Endothelial cell of umbilical vein (primary cell): ENCODE results near the gene RPLP2. TPM values are rescaled to one million over a fixed set of nuclear protein-coding genes. Genes with fewer than 3 reads are reported as not detected.
A peak's percentile ranks its signal among the peaks of the same experiment; 100 is the strongest.

ENCODE experiments used
- BruUV-seq: library from RNA; stranded (reverse); fragments of 400-500 nt; replicated peaks from 2 replicates; lab custom pipeline; 2021; lab: Mats Ljungman, UMichigan
- CTCF ChIA-PET: fragments of 300-600, 350-600 bp; sonication (Branson Sonifier 250); formaldehyde crosslinking; loops from one replicate; lab custom pipeline; 2021; ENCODE audit warnings: antibody characterized with exemption, inconsistent platforms; lab: Charles Lee
- POLR2A ChIA-PET: fragments of 300-600, 350-600 bp; sonication (Branson Sonifier 250); formaldehyde crosslinking; loops from one replicate; lab custom pipeline; 2021; ENCODE audit warnings: antibody characterized with exemption, inconsistent platforms; lab: Charles Lee
- DNase-seq: peaks from one replicate; pipeline ENCODE4 v3.0.0-alpha.2; 2011; ENCODE audit warnings: low read depth, low spot score
- FAIRE-seq: peaks from 2 replicates; lab custom pipeline; 2011; peaks lifted over from hg19 to GRCh38; lab: Jason Lieb, UNC
- H2AFZ ChIP-seq: 2 replicates; pipeline ENCODE4 v1.6.0; 2012; ENCODE audit warnings: low read depth, low read length, control low read depth, inconsistent platforms
- H3K27ac ChIP-seq: 2 replicates; pipeline ENCODE4 v1.5.1; 2011; ENCODE audit warnings: low read depth, mild to moderate bottlenecking, control low read depth, low read length, moderate library complexity; ENCODE audit not compliant: insufficient read depth
- H3K27me3 ChIP-seq, 2 experiments: 2 replicates each; pipeline versions ENCODE4 v1.6.0 to v1.6.1; 2011; ENCODE audit warnings: low read length in 2 of 2, mixed read lengths in 1 of 2; ENCODE audit not compliant: control insufficient read depth in 2 of 2, insufficient read depth in 2 of 2
- H3K36me3 ChIP-seq, 2 experiments: 2 replicates in 1 of 2; 3 replicates in 1 of 2; pipeline ENCODE4 v1.5.1; 2011; ENCODE audit warnings: low read length in 2 of 2, mild to moderate bottlenecking in 1 of 2, moderate library complexity in 1 of 2; ENCODE audit not compliant: control insufficient read depth in 2 of 2, insufficient read depth in 2 of 2; ENCODE audit errors: extremely low read depth in 1 of 2
- H3K4me1 ChIP-seq: 3 replicates; pipeline ENCODE4 v1.5.1; 2011; ENCODE audit warnings: mild to moderate bottlenecking, low read length; ENCODE audit not compliant: control insufficient read depth, insufficient read depth; ENCODE audit errors: extremely low read depth
- H3K4me2 ChIP-seq: 2 replicates; pipeline ENCODE4 v1.6.1; 2011; ENCODE audit warnings: low read length, control low read depth, mixed read lengths; ENCODE audit not compliant: insufficient read depth
- H3K4me3 ChIP-seq, 3 experiments: fragments of 200-600 bp in 1 of 3; sonication (generic), shearing (Covaris generic) in 1 of 3; replicated peaks in 1 of 3; 2 replicates each; pipeline ENCODE4 v1.5.1; 2011 to 2016; ENCODE audit warnings: control low read depth in 3 of 3, low read length in 3 of 3, mild to moderate bottlenecking in 2 of 3, inconsistent platforms in 1 of 3, low read depth in 1 of 3, moderate library complexity in 1 of 3; ENCODE audit not compliant: insufficient read depth in 1 of 3
- H3K79me2 ChIP-seq: 2 replicates; pipeline ENCODE4 v1.6.0; 2012; ENCODE audit warnings: low read length, inconsistent platforms; ENCODE audit not compliant: control insufficient read depth, insufficient read depth
- H3K9ac ChIP-seq: replicated peaks from 2 replicates; pipeline ENCODE3; 2011; ENCODE audit warnings: low read length, control low read depth; ENCODE audit not compliant: insufficient read depth; ENCODE audit errors: extremely low read depth
- H3K9me1 ChIP-seq: replicated peaks from 3 replicates; pipeline ENCODE4 v1.6.0; 2011; ENCODE audit warnings: mild to moderate bottlenecking, low read length; ENCODE audit not compliant: control insufficient read depth, insufficient read depth; ENCODE audit errors: extremely low read depth
- H3K9me3 ChIP-seq: replicated peaks from 2 replicates; pipeline ENCODE4 v1.5.1; 2012; ENCODE audit warnings: low read length, inconsistent platforms; ENCODE audit not compliant: control insufficient read depth, insufficient read depth
- H4K20me1 ChIP-seq: replicated peaks from 2 replicates; pipeline ENCODE3; 2011; ENCODE audit warnings: mild to moderate bottlenecking, low read length; ENCODE audit not compliant: control insufficient read depth, insufficient read depth; ENCODE audit errors: extremely low read depth
- CTCF ChIP-seq, 2 donors: IDR thresholded peaks; 1 replicate in 1 of 2; 2 replicates in 1 of 2; pipeline ENCODE4 v1.5.1; 2011; ENCODE audit warnings: low read length in 2 of 2, mild to moderate bottlenecking in 2 of 2, moderate library complexity in 2 of 2, control low read depth in 1 of 2, inconsistent platforms in 1 of 2, low read depth in 1 of 2; ENCODE audit not compliant: insufficient read depth in 1 of 2; ENCODE audit errors: extremely low read depth in 1 of 2
- GATA2 ChIP-seq: IDR thresholded peaks from 2 replicates; pipeline ENCODE4 v1.7.0; 2011; ENCODE audit warnings: low read depth, mild to moderate bottlenecking, moderate library complexity, mixed read lengths, low read length; ENCODE audit not compliant: insufficient read length, insufficient read depth
- MYC ChIP-seq: IDR thresholded peaks from one replicate; pipeline ENCODE4 v1.6.1; 2011; ENCODE audit warnings: mild to moderate bottlenecking, low read depth, low read length
- POLR2AphosphoS5 ChIP-seq: IDR thresholded peaks from 2 replicates; pipeline ENCODE4 v1.6.1; 2012; ENCODE audit warnings: low read depth, mild to moderate bottlenecking, control low read depth, low read length, moderate library complexity; ENCODE audit not compliant: insufficient read depth
- dilution Hi-C: fragments of 300-500 bp; cut with MboI; formaldehyde crosslinking; loops from one replicate; pipeline ENCODE4 v1.15.0; 2019; ENCODE audit warnings: low sequenced_read_pairs; ENCODE audit not compliant: extremely low pct_ligation_motif_present
- intact Hi-C: fragments of 100-400 bp; cut with micrococcal nuclease; formaldehyde crosslinking; loops from one replicate; pipeline ENCODE4 v1.10.0; 2022
- polyA plus RNA-seq, 4 experiments: library from polyadenylated mRNA; depleted of rRNA in 3 of 4; stranded (reverse) in 3 of 4; unstranded in 1 of 4; fragments of >200 nt; gene quantifications; 2 replicates each; pipeline versions ENCODE4 v1.2.1 to v1.2.3, GENCODE V29; 2011 to 2012; ENCODE audit warnings: missing spikeins in 1 of 4
- total RNA-seq: library from RNA; stranded (reverse); gene quantifications from 2 replicates; pipeline ENCODE4 v1.2.3, GENCODE V29; 2021

The RPLP2 gene
- total and polyA plus RNA-seq, 2 donors (not counting 3 experiments of a cell fraction or from before 2014, with no cell fraction given) = 1,579 to 1,739 TPM

GRCh38 chr11:850775-851763 lies 41.3 kb downstream of the RPLP2 start:
- no peak for DNase-seq
- H4K20me1 ChIP-seq = no peaks in the 10 kb centered on the region
- H3K27ac ChIP-seq = no peak overlapping the region
- H3K4me3 ChIP-seq = no peak overlapping the region
- H3K9ac ChIP-seq = no peak overlapping the region
- H3K27me3 ChIP-seq = no peaks in the 10 kb centered on the region
- ChIA-PET CTCF (interaction anchor here (0.7 to 1.6 kb wide), 2 partner anchors 199 to 200 kb away, joined by 3 to 4 read pairs; no protein-coding TSS in a partner anchor), POLR2A (no interaction called here)
- peaks cover 11% of the 10 kb centered on the region for H3K4me1 ChIP-seq
- H3K79me2 ChIP-seq = peaks cover 4% of the 10 kb centered on the region
- TF ChIP-seq CTCF (IDR thresholded peaks at IDR 0.05; ENCODE audit: extremely low read depth in 1 of 2, insufficient read depth in 1 of 2, low read depth in 1 of 2, low read length in 2 of 2) (peak in 1 of 2 donors; percentile 4), MYC (no peak)
- BruUV-seq = no TSS peak
- no peaks in the 10 kb centered on the region for H3K9me1 ChIP-seq
- no peak overlapping the region for H2AFZ ChIP-seq
- dilution Hi-C loops = no loop called here
- H3K9me3 ChIP-seq = no peaks in the 10 kb centered on the region
- no peaks in the 10 kb centered on the region for H3K36me3 ChIP-seq
- intact Hi-C loops = no loop called here
- no peak for FAIRE-seq
- no peak overlapping the region for H3K4me2 ChIP-seq

GRCh38 chr11:852762-853161 lies 43.0 kb downstream of the RPLP2 start:
- CTCF ChIA-PET = no interaction called here

More at GRCh38 chr11:852762-853161, 43.0 kb downstream of the RPLP2 start:
- intact Hi-C loops = no loop called here
- H2AFZ ChIP-seq = no peak overlapping the region
- no peaks in the 10 kb centered on the region for H3K79me2 ChIP-seq
- H3K27me3 ChIP-seq = no peaks in the 10 kb centered on the region
- H3K4me1 ChIP-seq = peaks cover 5% of the 10 kb centered on the region
- no peak for DNase-seq
- no peak overlapping the region for H3K9ac ChIP-seq
- no peak for FAIRE-seq
- dilution Hi-C loops = no loop called here
- H3K9me1 ChIP-seq = no peaks in the 10 kb centered on the region
- no peaks in the 10 kb centered on the region for H3K36me3 ChIP-seq
- no peak overlapping the region for H3K27ac ChIP-seq
- no peak overlapping the region for H3K4me3 ChIP-seq
- H3K4me2 ChIP-seq = no peak overlapping the region
- H3K9me3 ChIP-seq = no peaks in the 10 kb centered on the region
- no peaks in the 10 kb centered on the region for H4K20me1 ChIP-seq
- no TSS peak for BruUV-seq
- POLR2A ChIA-PET = no interaction called here
- TF ChIP-seq POLR2AphosphoS5 (no peak), CTCF (IDR thresholded peaks at IDR 0.05; ENCODE audit: extremely low read depth in 1 of 2, insufficient read depth in 1 of 2, low read depth in 1 of 2, low read length in 2 of 2) (no peak), MYC (no peak), GATA2 (no peak)
